ENCODE data around the gene DGKA. TPM values are rescaled to one million over a fixed set of nuclear protein-coding genes. Genes with fewer than 3 reads are reported as not detected.
"Not testable (repeated sequence)": the region's sequence is repeated elsewhere in the genome, so short reads cannot be mapped to it uniquely, and the experiment has no call there.

DGKA gene
- total RNA-seq, 2 donors from 2014 or later, result 81.9 to 168 TPM

- Mint-ChIP-seq H3K27ac (peak within 1 kb of the TSS; percentile 90 to 95), H3K36me3 (no peaks in the 10 kb centered on the region), H3K27me3 (no peaks in the 10 kb centered on the region), H3K4me3 (peak within 1 kb of the TSS; percentile 94), H3K9me3 (no peaks in the 10 kb centered on the region), H3K4me1 (ENCODE audit: low read depth in 2 of 2) (peaks cover 18 to 33% of the 10 kb centered on the region in 2 donors)
- ATAC-seq (peak; percentile 98 to 99), DNase-seq (ENCODE audit: low spot score) (peak; percentile 91)
Observed at GRCh38 chr12:55966408-55967281, 35.7 kb downstream of the DGKA start, which contains the start of gene CDK2. Gene CDK2 (plus strand): TSS chr12:55966830. CDS start chr12:55967009, 179 bp downstream.

- Mint-ChIP-seq H3K27ac (no peak overlapping the region), H3K27me3 (no peaks in the 10 kb centered on the region), H3K4me3 (no peak overlapping the region), H3K4me1 (ENCODE audit: low read depth in 2 of 2) (peaks cover 18 to 34% of the 10 kb centered on the region in 2 donors), H3K9me3 (no peaks in the 10 kb centered on the region), H3K36me3 (no peaks in the 10 kb centered on the region)
- ATAC-seq (no peak), DNase-seq (ENCODE audit: low spot score) (no peak)
Observed at GRCh38 chr12:55969356-55969755, 38.4 kb downstream of the DGKA start.

GRCh38 chr12:55970775-55971174, 39.8 kb downstream of the DGKA start:
- no peak overlapping the region for H3K4me3 Mint-ChIP-seq
- no peak overlapping the region for H3K27ac Mint-ChIP-seq
- H3K9me3 Mint-ChIP-seq, result no peaks in the 10 kb centered on the region
- H3K27me3 Mint-ChIP-seq, result no peaks in the 10 kb centered on the region
- ATAC-seq (no peak), DNase-seq (ENCODE audit: low spot score) (no peak)
- H3K36me3 Mint-ChIP-seq, result no peaks in the 10 kb centered on the region
- peaks cover 17 to 28% of the 10 kb centered on the region in 2 donors for H3K4me1 Mint-ChIP-seq (ENCODE audit: low read depth in 2 of 2)

- no peaks in the 10 kb centered on the region for H3K27me3 Mint-ChIP-seq
- no peaks in the 10 kb centered on the region for H3K9me3 Mint-ChIP-seq
Observed at GRCh38 chr12:55972042-55972441, 41.1 kb downstream of the DGKA start.

GRCh38 chr12:55972456-55972855, 41.5 kb downstream of the DGKA start:
- Mint-ChIP-seq H3K27ac (no peak overlapping the region), H3K4me3 (no peak overlapping the region), H3K27me3 (no peaks in the 10 kb centered on the region)

More at GRCh38 chr12:55972042-55972441, 41.1 kb downstream of the DGKA start:
- DNase-seq (ENCODE audit: low spot score) (no peak), ATAC-seq (no peak)
- Mint-ChIP-seq H3K27ac (no peak overlapping the region), H3K36me3 (peaks cover 5% of the 10 kb centered on the region), H3K4me1 (ENCODE audit: low read depth in 2 of 2) (peaks cover 16 to 23% of the 10 kb centered on the region in 2 donors), H3K4me3 (no peak overlapping the region)

GRCh38 chr12:55972911-55973598, 42.1 kb downstream of the DGKA start:
- no peaks in the 10 kb centered on the region for H3K9me3 Mint-ChIP-seq
- peaks cover 16 to 19% of the 10 kb centered on the region in 2 donors for H3K4me1 Mint-ChIP-seq (ENCODE audit: low read depth in 2 of 2)
- peaks cover 5% of the 10 kb centered on the region for H3K36me3 Mint-ChIP-seq
- no peak for ATAC-seq
- H3K27ac Mint-ChIP-seq, result no peak overlapping the region
- H3K4me3 Mint-ChIP-seq, result no peak overlapping the region
- no peaks in the 10 kb centered on the region for H3K27me3 Mint-ChIP-seq
- DNase-seq (ENCODE audit: low spot score), result no peak

More at GRCh38 chr12:55972456-55972855, 41.5 kb downstream of the DGKA start:
- no peaks in the 10 kb centered on the region for H3K9me3 Mint-ChIP-seq
- peaks cover 5% of the 10 kb centered on the region for H3K36me3 Mint-ChIP-seq
- ATAC-seq (no peak), DNase-seq (ENCODE audit: low spot score) (no peak)
- peaks cover 17 to 21% of the 10 kb centered on the region in 2 donors for H3K4me1 Mint-ChIP-seq (ENCODE audit: low read depth in 2 of 2)

GRCh38 chr12:55973599-55974307, 42.8 kb downstream of the DGKA start, which contains the start of gene RAB5B:
Gene RAB5B (plus strand): TSS chr12:55974078. CDS start chr12:55986961, 12,883 bp downstream.
- H3K4me3 Mint-ChIP-seq, result no peak within 1 kb of the TSS
- peaks cover 12 to 16% of the 10 kb centered on the region in 2 donors for H3K4me1 Mint-ChIP-seq (ENCODE audit: low read depth in 2 of 2)
- DNase-seq (ENCODE audit: low spot score) (peak; percentile 100), ATAC-seq (peak; percentile 95 to 96)
- no peaks in the 10 kb centered on the region for H3K27me3 Mint-ChIP-seq
- H3K36me3 Mint-ChIP-seq, result peaks cover 5% of the 10 kb centered on the region
- no peak within 1 kb of the TSS for H3K27ac Mint-ChIP-seq
- H3K9me3 Mint-ChIP-seq, result no peaks in the 10 kb centered on the region

GRCh38 chr12:55974308-55974730, 43.4 kb downstream of the DGKA start:
- H3K9me3 Mint-ChIP-seq, result no peaks in the 10 kb centered on the region
- peak; percentile 3 to 44 for ATAC-seq
- H3K4me3 Mint-ChIP-seq, result no peak overlapping the region
- peaks cover 5% of the 10 kb centered on the region for H3K36me3 Mint-ChIP-seq
- H3K4me1 Mint-ChIP-seq (ENCODE audit: low read depth in 2 of 2), result peaks cover 12 to 20% of the 10 kb centered on the region in 2 donors
- H3K27ac Mint-ChIP-seq, result no peak overlapping the region
- no peak for DNase-seq (ENCODE audit: low spot score)
- H3K27me3 Mint-ChIP-seq, result no peaks in the 10 kb centered on the region

GRCh38 chr12:55978393-55978792, 47.4 kb downstream of the DGKA start:
- Mint-ChIP-seq H3K4me1 (ENCODE audit: low read depth in 2 of 2) (peaks cover 22 to 30% of the 10 kb centered on the region in 2 donors), H3K27ac (no peak overlapping the region), H3K27me3 (no peaks in the 10 kb centered on the region), H3K4me3 (no peak overlapping the region), H3K9me3 (no peaks in the 10 kb centered on the region), H3K36me3 (peaks cover 5% of the 10 kb centered on the region)
- no peak for DNase-seq (ENCODE audit: low spot score)
- ATAC-seq, result no peak

GRCh38 chr12:55979069-55979468, 48.1 kb downstream of the DGKA start:
- peaks cover 5% of the 10 kb centered on the region for H3K36me3 Mint-ChIP-seq
- ATAC-seq (no peak), DNase-seq (ENCODE audit: low spot score) (no peak)
- H3K27ac Mint-ChIP-seq, result peak overlapping the region in 1 of 2 donors; percentile 76
- no peaks in the 10 kb centered on the region for H3K9me3 Mint-ChIP-seq
- H3K4me1 Mint-ChIP-seq (ENCODE audit: low read depth in 2 of 2), result peaks cover 22 to 30% of the 10 kb centered on the region in 2 donors
- H3K4me3 Mint-ChIP-seq, result no peak overlapping the region
- no peaks in the 10 kb centered on the region for H3K27me3 Mint-ChIP-seq

- H3K27ac Mint-ChIP-seq; H3K4me3 Mint-ChIP-seq; H3K9me3 Mint-ChIP-seq; ATAC-seq; H3K27me3 Mint-ChIP-seq; DNase-seq (ENCODE audit: low spot score); H3K36me3 Mint-ChIP-seq: not testable (repeated sequence)
- H3K4me1 Mint-ChIP-seq (ENCODE audit: low read depth in 2 of 2), result peaks cover 15 to 34% of the 10 kb centered on the region in 2 donors
Observed at GRCh38 chr12:55981882-55982281, 50.9 kb downstream of the DGKA start.

GRCh38 chr12:55982319-55982936, 51.5 kb downstream of the DGKA start:
- Mint-ChIP-seq H3K4me3 (no peak overlapping the region), H3K4me1 (ENCODE audit: low read depth in 2 of 2) (peaks cover 15 to 35% of the 10 kb centered on the region in 2 donors), H3K9me3 (no peaks in the 10 kb centered on the region), H3K27me3 (no peaks in the 10 kb centered on the region), H3K27ac (no peak overlapping the region), H3K36me3 (peaks cover 9% of the 10 kb centered on the region)
- ATAC-seq (no peak), DNase-seq (ENCODE audit: low spot score) (no peak)

GRCh38 chr12:55983232-55983842, 52.4 kb downstream of the DGKA start:
- peaks cover 9% of the 10 kb centered on the region for H3K36me3 Mint-ChIP-seq
- DNase-seq (ENCODE audit: low spot score) (no peak), ATAC-seq (no peak)

More at GRCh38 chr12:55983232-55983842, 52.4 kb downstream of the DGKA start:
- H3K4me1 Mint-ChIP-seq (ENCODE audit: low read depth in 2 of 2), result peaks cover 10 to 31% of the 10 kb centered on the region in 2 donors
- H3K27ac Mint-ChIP-seq, result no peak overlapping the region
- H3K4me3 Mint-ChIP-seq, result no peak overlapping the region
- H3K9me3 Mint-ChIP-seq, result no peaks in the 10 kb centered on the region
- no peaks in the 10 kb centered on the region for H3K27me3 Mint-ChIP-seq
